Gastroesophageal sphincter (tissue), 3 donors: ENCODE measurements around the gene AP3S2.

Experiments
- CTCF ChIP-seq, 4 experiments: fragments of 200-600 bp in 2 of 4; fragments of 450-650 bp in 2 of 4; sonication (generic) in 1 of 4; IDR thresholded peaks; one replicate each; pipeline ENCODE4 v1.5.1; 2017 to 2019; ENCODE audit warnings: antibody characterized with exemption in 4 of 4, mild to moderate bottlenecking in 2 of 4, moderate library complexity in 2 of 4
- EP300 ChIP-seq: sonication (generic); formaldehyde crosslinking; IDR thresholded peaks from one replicate; pipeline ENCODE4 v1.6.1; 2017; ENCODE audit warnings: antibody characterized with exemption, mild to moderate bottlenecking
- POLR2A ChIP-seq, 2 donors: fragments of 450-650 bp; IDR thresholded peaks; one replicate each; pipeline ENCODE4 v1.6.1; 2017; ENCODE audit warnings: antibody characterized with exemption in 2 of 2, mild to moderate bottlenecking in 2 of 2, moderate library complexity in 1 of 2
- POLR2AphosphoS5 ChIP-seq: sonication (generic); formaldehyde crosslinking; IDR thresholded peaks from one replicate; pipeline ENCODE4 v1.6.1; 2017; ENCODE audit warnings: antibody characterized with exemption

- no peak for TF ChIP-seq POLR2AphosphoS5
- no peak for TF ChIP-seq CTCF (IDR thresholded peaks at IDR 0.05)
- TF ChIP-seq POLR2A (IDR thresholded peaks at IDR 0.05): no peak
- TF ChIP-seq EP300: no peak
Observed at GRCh38 chr15:89835176-89835564, 58.6 kb downstream of the AP3S2 start.
